DND-41 (cell line): ENCODE results near the gene MVP.

Source experiments
- ATAC-seq: fragments of 200-7000 bp; cut with Tn5 transposase; 3 replicates; pipeline ENCODE4 v1.9.1; 2021; ENCODE audit warnings: low read depth; ENCODE audit not compliant: insufficient read depth
- DNase-seq: peaks from one replicate; pipeline ENCODE4 v3.0.0-alpha.2; 2020
- H2AFZ ChIP-seq: 2 replicates; pipeline ENCODE4 v1.6.0; 2012; ENCODE audit warnings: low read depth, low read length
- H3K27ac ChIP-seq: 2 replicates; pipeline ENCODE4 v1.5.1; 2012; ENCODE audit warnings: low read length, inconsistent platforms
- H3K27me3 ChIP-seq: fragments of 200-600 bp; sonication (generic); 2 replicates; pipeline ENCODE4 v1.6.0; 2012; ENCODE audit warnings: low read length, mild to moderate bottlenecking, inconsistent platforms; ENCODE audit not compliant: insufficient read depth, poor library complexity
- H3K36me3 ChIP-seq: 2 replicates; pipeline ENCODE4 v1.5.1; 2012; ENCODE audit warnings: low read length, inconsistent platforms; ENCODE audit not compliant: insufficient read depth
- H3K4me1 ChIP-seq: 2 replicates; pipeline ENCODE4 v1.5.1; 2012; ENCODE audit warnings: mild to moderate bottlenecking, low read length; ENCODE audit not compliant: insufficient read depth
- H3K4me2 ChIP-seq: 2 replicates; pipeline ENCODE4 v1.6.0; 2012; ENCODE audit warnings: mild to moderate bottlenecking, moderate library complexity, low read length, inconsistent platforms; ENCODE audit not compliant: insufficient read depth
- H3K4me3 ChIP-seq, 2 experiments: fragments of 200-600 bp in 1 of 2; shearing (Covaris generic) in 1 of 2; 2 replicates each; pipeline ENCODE4 v1.5.1; 2012 to 2016; ENCODE audit warnings: inconsistent platforms in 2 of 2, low read length in 2 of 2, mild to moderate bottlenecking in 2 of 2, low read depth in 1 of 2, moderate library complexity in 1 of 2
- H3K79me2 ChIP-seq: 2 replicates; pipeline ENCODE4 v1.6.0; 2012; ENCODE audit warnings: low read length, inconsistent platforms; ENCODE audit not compliant: insufficient read depth
- H3K9ac ChIP-seq: 2 replicates; pipeline ENCODE4 v1.6.0; 2012; ENCODE audit warnings: low read depth, mild to moderate bottlenecking, inconsistent platforms, low read length, moderate library complexity
- H3K9me3 ChIP-seq: 2 replicates; pipeline ENCODE4 v1.5.1; 2012; ENCODE audit warnings: low read length, moderate library complexity, mild to moderate bottlenecking, inconsistent platforms; ENCODE audit not compliant: insufficient read depth, severe bottlenecking
- H4K20me1 ChIP-seq: 2 replicates; pipeline ENCODE4 v1.6.0; 2012; ENCODE audit warnings: low read length; ENCODE audit not compliant: insufficient read depth
- CTCF ChIP-seq: IDR thresholded peaks from 2 replicates; pipeline ENCODE4 v1.5.1; 2012; ENCODE audit warnings: borderline replicate concordance, low read length, moderate library complexity, mild to moderate bottlenecking; ENCODE audit not compliant: poor library complexity, severe bottlenecking; ENCODE audit errors: extremely low read depth
- EZH2 ChIP-seq: IDR thresholded peaks from 3 replicates; pipeline ENCODE4 v1.6.1; 2012; ENCODE audit warnings: borderline replicate concordance, low read depth, mild to moderate bottlenecking, moderate library complexity, low read length, inconsistent platforms; ENCODE audit not compliant: severe bottlenecking

MVP gene

GRCh38 chr16:29857133-29857760 lies 37.0 kb downstream of the MVP start:
- peaks cover 16% of the 10 kb centered on the region for H3K79me2 ChIP-seq
- DNase-seq (no peak), ATAC-seq (no peak)
- no peak overlapping the region for H3K4me2 ChIP-seq
- H2AFZ ChIP-seq = no peak overlapping the region
- no peak for TF ChIP-seq EZH2
- no peak for TF ChIP-seq CTCF
- peaks cover 28% of the 10 kb centered on the region for H3K36me3 ChIP-seq
- H3K4me3 ChIP-seq = no peak overlapping the region
- no peaks in the 10 kb centered on the region for H3K9me3 ChIP-seq
- H3K27ac ChIP-seq = no peak overlapping the region
- no peaks in the 10 kb centered on the region for H4K20me1 ChIP-seq
- no peak overlapping the region for H3K9ac ChIP-seq
- peaks cover 17% of the 10 kb centered on the region for H3K4me1 ChIP-seq
- H3K27me3 ChIP-seq = no peaks in the 10 kb centered on the region

GRCh38 chr16:29858149-29858849 lies 38.0 kb downstream of the MVP start:
- Histone ChIP-seq H3K27ac (no peak overlapping the region), H3K27me3 (no peaks in the 10 kb centered on the region), H3K36me3 (peaks cover 28% of the 10 kb centered on the region), H3K4me3 (no peak overlapping the region), H3K4me2 (no peak overlapping the region), H2AFZ (no peak overlapping the region), H3K79me2 (peaks cover 24% of the 10 kb centered on the region), H3K4me1 (peaks cover 19% of the 10 kb centered on the region), H4K20me1 (no peaks in the 10 kb centered on the region), H3K9ac (no peak overlapping the region), H3K9me3 (no peaks in the 10 kb centered on the region)
- DNase-seq = no peak
- no peak for ATAC-seq
- TF ChIP-seq CTCF = no peak
- TF ChIP-seq EZH2 = no peak

- H3K9me3 ChIP-seq = no peaks in the 10 kb centered on the region
- H3K36me3 ChIP-seq = peaks cover 28% of the 10 kb centered on the region
- no peak overlapping the region for H3K4me3 ChIP-seq
- H3K4me1 ChIP-seq = peaks cover 25% of the 10 kb centered on the region
- H2AFZ ChIP-seq = no peak overlapping the region
- H3K27ac ChIP-seq = no peak overlapping the region
- no peak overlapping the region for H3K4me2 ChIP-seq
- ATAC-seq (no peak), DNase-seq (no peak)
- no peak overlapping the region for H3K9ac ChIP-seq
- no peaks in the 10 kb centered on the region for H4K20me1 ChIP-seq
- TF ChIP-seq EZH2 = no peak
- no peak for TF ChIP-seq CTCF
- no peaks in the 10 kb centered on the region for H3K27me3 ChIP-seq
- H3K79me2 ChIP-seq = peaks cover 24% of the 10 kb centered on the region
These were observed 38.7 kb downstream of the MVP start for GRCh38 chr16:29858974-29859373.
